ENCODE results near the gene NDUFV1.
"Not testable (repeated sequence)": the region's sequence is repeated elsewhere in the genome, so short reads cannot be mapped to it uniquely, and the experiment has no call there.

NDUFV1 gene

DNA sequence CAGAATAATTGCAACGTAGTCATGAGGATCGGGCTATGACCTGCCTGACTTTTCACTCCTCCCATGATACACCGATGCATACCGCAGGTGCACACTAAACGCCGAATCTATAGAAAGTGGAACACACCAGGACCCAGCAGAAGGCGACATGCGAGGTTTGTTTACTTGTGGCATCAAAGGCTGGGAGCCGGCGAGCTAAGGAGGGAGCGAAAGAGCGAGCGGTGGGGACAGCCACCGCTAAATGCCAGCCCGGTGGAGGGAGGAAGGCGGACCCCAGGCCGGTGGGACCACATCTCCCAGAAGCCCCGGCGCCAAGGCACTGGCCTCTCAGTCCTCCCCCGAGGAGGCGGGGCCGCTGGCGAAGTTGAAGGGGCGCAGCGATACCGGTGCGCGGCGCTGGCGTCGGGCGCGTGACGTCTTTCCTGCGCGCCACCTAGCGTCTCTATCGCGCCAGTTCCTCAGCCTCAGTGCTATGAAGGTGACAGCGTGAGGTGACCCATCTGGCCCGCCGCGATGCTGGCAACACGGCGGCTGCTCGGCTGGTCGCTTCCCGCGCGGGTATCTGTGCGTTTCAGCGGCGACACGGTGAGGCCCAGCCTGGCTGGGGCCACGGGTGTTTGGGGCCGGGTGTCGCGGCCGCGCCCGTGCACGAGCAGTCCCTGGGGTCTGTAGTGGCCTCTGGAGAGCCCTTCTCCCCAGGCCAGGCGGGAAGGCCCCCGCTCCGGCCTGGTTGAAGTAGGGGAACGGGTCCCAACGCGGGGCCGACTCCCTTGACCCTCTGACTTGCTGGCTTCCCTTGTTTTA lies at the start of gene NDUFV1:
TSS of gene NDUFV1 (plus strand) at position 445 of the 804 bp plus-strand sequence. CDS start at position 514, 69 bp downstream.
- DNase-seq: peak; percentile 99

DNA sequence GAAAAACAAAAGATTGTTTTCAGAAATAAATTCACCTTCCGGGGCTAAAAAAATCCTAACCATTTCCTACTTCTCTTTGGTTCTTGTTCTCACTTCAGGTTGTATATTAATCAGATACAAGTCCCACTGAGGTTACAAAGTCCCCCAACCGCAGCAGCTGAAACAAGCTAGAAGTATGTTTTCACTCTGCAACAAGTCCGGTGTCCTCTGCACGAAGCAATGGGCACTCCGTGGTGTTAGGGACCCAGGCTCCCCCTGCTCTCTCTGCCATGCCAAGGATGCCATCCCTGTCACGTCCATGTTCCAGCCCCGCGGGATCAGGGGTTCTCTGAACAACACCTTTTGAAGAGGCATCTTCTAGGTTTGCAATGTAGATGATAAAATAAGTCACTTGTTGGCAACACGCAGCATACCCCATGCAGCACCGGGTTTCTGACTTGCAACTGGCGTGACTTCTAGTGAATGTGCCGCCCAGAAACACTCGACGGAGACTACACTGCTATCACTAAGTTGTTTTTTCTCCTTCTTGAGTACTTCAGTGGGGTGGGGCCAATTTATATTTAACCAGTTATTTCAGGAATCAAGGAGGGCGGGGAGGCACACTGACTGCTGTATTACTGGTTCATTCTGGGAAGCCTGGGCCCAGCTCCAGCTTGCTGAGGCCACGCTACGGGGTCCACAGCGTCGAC lies 48.5 kb upstream of the NDUFV1 start:
- DNase-seq: no peak

DNA sequence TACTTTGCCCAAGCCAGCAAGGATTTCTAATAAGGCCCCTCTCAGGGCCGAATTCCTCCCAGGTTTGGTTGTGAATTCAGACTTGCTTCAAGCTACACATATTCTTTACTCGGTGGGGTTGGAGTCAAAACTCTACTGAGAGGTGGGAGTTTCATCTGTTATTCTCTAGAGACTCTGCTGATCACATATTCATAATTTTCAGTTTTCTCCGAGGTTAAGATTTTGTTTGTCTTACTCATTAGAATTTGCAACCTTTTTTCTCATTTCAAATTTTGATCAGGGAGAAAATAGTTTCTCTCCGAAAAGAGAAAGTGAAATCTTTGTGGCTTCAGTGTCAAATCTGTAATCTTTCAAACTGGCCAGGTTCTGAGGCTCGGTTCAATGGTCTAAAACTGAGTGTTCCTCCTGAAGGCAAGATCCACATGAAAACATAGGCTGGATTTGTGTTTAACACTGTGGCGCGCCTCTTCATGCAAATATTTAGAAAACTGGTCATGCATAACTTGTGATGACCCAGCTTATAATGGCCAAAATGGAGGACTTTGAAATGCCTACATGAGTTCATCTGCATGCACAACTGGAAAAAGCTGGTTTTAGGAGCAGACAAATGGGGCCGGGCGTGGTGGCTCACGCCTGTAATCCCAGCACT lies 44.6 kb upstream of the NDUFV1 start:
- DNase-seq: no peak

- no peak for DNase-seq
Observed at GRCh38 chr11:67562963-67563704, 43.6 kb upstream of the NDUFV1 start.

- not testable (repeated sequence) for DNase-seq
Observed at GRCh38 chr11:67563705-67564114, 43.0 kb upstream of the NDUFV1 start.

DNA sequence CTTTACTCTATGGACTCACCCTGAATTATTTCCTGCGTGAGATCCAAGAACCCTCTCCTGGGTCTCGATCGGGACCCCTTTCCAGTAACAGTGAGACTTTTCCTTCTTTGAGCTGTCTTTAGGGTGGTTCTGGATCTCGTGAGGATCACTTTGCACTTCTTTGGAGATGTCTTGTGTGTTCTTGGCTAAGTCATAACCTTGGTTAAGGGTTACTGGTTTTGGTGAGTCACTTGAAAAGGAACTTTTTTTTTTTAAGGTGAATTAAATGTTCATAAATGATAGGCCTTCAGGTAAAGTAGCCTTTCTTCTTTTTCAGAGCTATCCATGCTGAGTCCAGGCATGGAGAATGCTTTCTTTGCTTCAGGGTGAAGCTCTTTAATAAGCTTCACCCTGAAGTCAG lies 42.5 kb upstream of the NDUFV1 start:
- no peak for DNase-seq

DNA sequence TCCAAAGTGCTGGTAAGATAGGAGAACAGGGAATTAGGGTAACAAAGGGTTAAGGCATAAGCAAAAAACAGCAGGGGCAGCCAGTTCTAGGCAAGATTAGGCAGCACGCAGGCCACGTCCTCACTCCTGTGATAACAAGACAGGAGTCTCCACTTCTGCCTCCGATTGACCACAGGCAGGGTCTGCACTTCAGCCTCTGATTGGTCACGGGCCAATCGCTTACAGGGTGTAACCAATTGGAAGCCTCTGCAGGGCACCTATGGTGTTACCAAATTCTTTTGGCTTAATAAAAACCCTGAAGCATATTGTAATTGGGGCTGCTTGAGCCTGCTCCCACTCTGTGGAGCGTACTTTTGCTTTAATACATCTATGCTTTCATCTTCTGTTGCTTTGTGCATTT lies 35.3 kb upstream of the NDUFV1 start:
- DNase-seq: no peak

GRCh38 chr11:67572305-67572704 lies 34.4 kb upstream of the NDUFV1 start:
- DNase-seq: no peak

DNA sequence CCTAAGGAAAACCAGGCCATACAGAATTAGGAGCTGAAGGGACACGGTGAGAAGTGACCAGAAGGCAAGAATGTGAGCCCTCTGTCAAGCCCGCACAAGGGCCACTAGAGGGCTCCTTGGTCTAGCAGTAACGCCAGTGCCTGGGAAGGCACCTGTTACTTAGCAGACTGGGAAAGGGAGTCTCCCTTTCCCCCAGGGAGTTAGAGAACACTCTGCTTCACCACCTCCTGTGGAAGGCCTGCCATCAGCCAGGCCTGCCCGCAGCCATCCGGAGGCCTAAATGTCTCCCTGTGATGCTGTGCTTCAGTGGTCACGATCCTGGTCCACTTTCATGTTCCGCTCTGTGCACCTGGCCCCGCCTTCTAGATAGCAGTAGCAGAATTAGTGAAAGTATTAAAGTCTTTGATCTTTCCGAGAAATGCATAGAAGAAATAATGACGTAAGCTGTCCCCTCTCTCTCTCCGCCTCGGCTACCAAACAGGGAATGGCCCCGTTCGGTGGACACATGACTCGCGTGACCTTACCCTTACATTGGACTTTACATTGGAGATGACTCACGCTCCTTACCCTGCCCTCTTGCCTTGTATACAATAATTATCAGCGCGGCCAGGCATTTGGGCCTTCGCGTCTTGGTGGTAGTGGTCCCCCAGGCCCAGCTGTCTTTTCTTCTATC lies 33.9 kb upstream of the NDUFV1 start:
- peak; percentile 48 for DNase-seq

- DNase-seq: no peak
Observed at GRCh38 chr11:67574938-67575337, 31.8 kb upstream of the NDUFV1 start.

DNA sequence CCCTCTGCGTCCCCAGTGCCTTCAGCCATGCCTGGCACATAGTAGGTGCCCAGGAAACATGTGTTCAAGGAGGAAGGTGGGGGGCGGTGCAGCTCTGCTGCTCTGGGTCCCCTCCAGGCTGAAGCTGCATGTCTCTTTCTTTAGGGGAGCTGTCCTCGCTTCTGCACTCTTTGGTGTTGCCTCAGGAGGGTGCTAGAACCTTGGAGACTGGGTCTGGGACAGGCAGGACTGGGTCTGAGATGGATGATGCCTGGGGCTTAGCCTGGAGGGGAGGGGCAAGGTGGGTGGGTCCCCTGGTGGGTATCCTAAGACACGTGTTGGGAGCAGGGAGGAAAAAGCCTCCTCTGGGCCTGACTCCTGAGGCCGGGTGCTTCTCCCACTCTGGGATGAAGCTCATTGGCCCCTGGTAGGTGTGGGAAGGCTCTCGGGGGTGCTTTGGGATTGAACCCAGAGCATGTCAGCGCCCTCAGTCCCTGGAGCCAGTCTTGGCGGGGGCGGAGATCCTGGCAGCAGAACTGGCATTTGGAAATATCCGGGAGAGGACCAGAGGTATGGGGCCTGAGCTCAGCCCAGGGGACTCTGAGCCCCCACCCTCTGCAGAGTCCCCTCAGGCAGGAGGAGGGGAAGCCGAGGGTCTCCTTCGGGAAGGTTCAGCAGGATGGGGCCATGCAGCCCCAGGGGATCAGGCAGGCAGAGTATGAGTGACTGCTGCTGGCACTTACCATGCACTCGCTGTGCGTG lies 29.8 kb upstream of the NDUFV1 start:
- DNase-seq: no peak

GRCh38 chr11:67577951-67578350 lies 28.8 kb upstream of the NDUFV1 start:
- DNase-seq: no peak

GRCh38 chr11:67581469-67581868 lies 25.3 kb upstream of the NDUFV1 start:
- no peak for DNase-seq

GRCh38 chr11:67582011-67582410 lies 24.7 kb upstream of the NDUFV1 start:
- no peak for DNase-seq

DNA sequence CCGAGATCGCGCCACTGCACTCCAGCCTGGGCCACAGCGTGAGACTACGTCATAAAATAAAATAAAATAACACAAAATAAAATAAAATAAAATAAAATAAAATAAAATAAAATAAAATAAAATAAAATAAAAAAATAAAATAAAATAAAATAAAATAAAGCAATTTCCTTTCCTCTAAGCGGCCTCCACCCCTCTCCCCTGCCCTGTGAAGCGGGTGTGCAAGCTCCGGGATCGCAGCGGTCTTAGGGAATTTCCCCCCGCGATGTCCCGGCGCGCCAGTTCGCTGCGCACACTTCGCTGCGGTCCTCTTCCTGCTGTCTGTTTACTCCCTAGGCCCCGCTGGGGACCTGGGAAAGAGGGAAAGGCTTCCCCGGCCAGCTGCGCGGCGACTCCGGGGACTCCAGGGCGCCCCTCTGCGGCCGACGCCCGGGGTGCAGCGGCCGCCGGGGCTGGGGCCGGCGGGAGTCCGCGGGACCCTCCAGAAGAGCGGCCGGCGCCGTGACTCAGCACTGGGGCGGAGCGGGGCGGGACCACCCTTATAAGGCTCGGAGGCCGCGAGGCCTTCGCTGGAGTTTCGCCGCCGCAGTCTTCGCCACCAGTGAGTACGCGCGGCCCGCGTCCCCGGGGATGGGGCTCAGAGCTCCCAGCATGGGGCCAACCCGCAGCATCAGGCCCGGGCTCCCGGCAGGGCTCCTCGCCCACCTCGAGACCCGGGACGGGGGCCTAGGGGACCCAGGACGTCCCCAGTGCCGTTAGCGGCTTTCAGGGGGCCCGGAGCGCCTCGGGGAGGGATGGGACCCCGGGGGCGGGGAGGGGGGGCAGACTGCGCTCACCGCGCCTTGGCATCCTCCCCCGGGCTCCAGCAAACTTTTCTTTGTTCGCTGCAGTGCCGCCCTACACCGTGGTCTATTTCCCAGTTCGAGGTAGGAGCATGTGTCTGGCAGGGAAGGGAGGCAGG lies 23.2 kb upstream of the NDUFV1 start, which contains the start of gene GSTP1:
TSS of gene GSTP1 (plus strand) at position 566 of the 958 bp plus-strand sequence. CDS start at position 598, 32 bp downstream.
- DNase-seq: peak; percentile 92

DNA sequence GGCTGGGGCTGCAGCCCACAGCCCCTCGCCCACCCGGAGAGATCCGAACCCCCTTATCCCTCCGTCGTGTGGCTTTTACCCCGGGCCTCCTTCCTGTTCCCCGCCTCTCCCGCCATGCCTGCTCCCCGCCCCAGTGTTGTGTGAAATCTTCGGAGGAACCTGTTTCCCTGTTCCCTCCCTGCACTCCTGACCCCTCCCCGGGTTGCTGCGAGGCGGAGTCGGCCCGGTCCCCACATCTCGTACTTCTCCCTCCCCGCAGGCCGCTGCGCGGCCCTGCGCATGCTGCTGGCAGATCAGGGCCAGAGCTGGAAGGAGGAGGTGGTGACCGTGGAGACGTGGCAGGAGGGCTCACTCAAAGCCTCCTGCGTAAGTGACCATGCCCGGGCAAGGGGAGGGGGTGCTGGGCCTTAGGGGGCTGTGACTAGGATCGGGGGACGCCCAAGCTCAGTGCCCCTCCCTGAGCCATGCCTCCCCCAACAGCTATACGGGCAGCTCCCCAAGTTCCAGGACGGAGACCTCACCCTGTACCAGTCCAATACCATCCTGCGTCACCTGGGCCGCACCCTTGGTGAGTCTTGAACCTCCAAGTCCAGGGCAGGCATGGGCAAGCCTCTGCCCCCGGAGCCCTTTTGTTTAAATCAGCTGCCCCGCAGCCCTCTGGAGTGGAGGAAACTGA lies 22.4 kb upstream of the NDUFV1 start:
- peak; percentile 61 for DNase-seq

- no peak for DNase-seq
Observed at GRCh38 chr11:67584881-67585873, 21.6 kb upstream of the NDUFV1 start.

- no peak for DNase-seq
Observed at GRCh38 chr11:67585911-67586310, 20.8 kb upstream of the NDUFV1 start.

Data from stimulated activated CD4-positive, alpha-beta T cell treated with anti-CD3 and anti-CD28 coated beads, Interleukin-15, amount 100 ng/mL, for 24 hours (primary cell).